Mucosa of rectum (tissue), 2 donors: ENCODE results near the gene NOTCH2.

Experiments
- H3K27ac ChIP-seq, 2 donors: one replicate each; pipeline ENCODE4 v1.7.0; 2013; ENCODE audit warnings: inconsistent platforms in 2 of 2, low read depth in 2 of 2, low read length in 2 of 2
- H3K27me3 ChIP-seq, 2 donors: one replicate each; pipeline ENCODE4 v1.7.0; 2013; ENCODE audit warnings: low read length in 2 of 2; ENCODE audit not compliant: control insufficient read depth in 2 of 2, insufficient read depth in 2 of 2
- H3K36me3 ChIP-seq, 2 donors: one replicate each; pipeline ENCODE4 v1.7.0; 2013; ENCODE audit warnings: low read length in 2 of 2; ENCODE audit not compliant: control insufficient read depth in 2 of 2, insufficient read depth in 2 of 2
- H3K4me1 ChIP-seq, 2 donors: one replicate each; pipeline ENCODE4 v1.7.0; 2013; ENCODE audit warnings: low read length in 2 of 2, mild to moderate bottlenecking in 1 of 2; ENCODE audit not compliant: control insufficient read depth in 2 of 2, insufficient read depth in 2 of 2
- H3K4me3 ChIP-seq, 2 donors: one replicate each; pipeline ENCODE4 v1.7.0; 2013; ENCODE audit warnings: low read length in 2 of 2
- H3K9ac ChIP-seq, 2 donors: one replicate each; pipeline ENCODE4 v1.7.0; 2013; ENCODE audit warnings: low read length in 2 of 2, low read depth in 1 of 2, mild to moderate bottlenecking in 1 of 2
- H3K9me3 ChIP-seq, 2 donors: one replicate each; pipeline ENCODE4 v1.7.0; 2013; ENCODE audit warnings: low read length in 2 of 2; ENCODE audit not compliant: control insufficient read depth in 2 of 2
- donor health status: healthy.
- donor health status: Normal muscosa, but diverticular disease.

The NOTCH2 gene

DNA sequence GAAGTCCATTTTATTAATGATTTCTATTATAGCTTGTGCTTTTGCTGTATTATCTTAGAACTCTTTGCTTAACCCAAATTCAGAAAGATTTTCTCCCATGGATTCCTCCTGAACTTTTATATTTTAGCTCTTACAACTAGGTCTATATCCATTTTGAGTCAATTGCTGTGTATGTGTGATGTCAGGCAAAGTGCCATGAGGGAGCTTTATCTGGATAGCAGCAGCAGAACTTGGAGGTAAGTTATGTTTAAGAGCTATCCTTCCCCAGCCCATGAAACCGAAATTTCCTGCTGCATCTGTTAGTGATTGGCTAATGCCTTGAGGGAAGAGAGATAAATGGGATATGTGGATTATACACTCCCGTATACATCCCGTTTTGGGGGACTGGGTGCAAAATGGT lies 203.0 kb downstream of the NOTCH2 start:
- Histone ChIP-seq H3K9me3 (no peaks in the 10 kb centered on the region), H3K27ac (no peak overlapping the region), H3K4me3 (no peak overlapping the region), H3K27me3 (no peaks in the 10 kb centered on the region), H3K9ac (no peak overlapping the region), H3K4me1 (peaks cover 2 to 3% of the 10 kb centered on the region in 2 donors), H3K36me3 (no peaks in the 10 kb centered on the region)

DNA sequence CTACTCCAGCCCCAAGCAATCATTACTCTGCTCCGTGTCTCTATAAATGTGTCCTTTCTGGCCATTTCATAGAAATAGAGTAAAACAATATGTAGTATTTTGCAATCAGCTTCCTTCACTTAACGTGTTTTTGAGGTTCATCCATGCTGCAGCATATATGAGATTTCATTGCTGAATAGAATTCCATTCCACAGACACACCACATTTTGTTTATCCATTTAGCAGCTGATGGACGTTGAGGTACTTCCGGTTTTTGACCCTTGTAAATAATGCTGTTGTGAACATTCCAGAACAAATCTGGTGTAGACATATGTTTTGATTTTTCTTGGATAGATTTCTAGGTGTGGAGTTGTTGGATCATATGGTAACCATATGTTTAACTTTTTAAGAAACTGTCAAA lies 203.8 kb downstream of the NOTCH2 start:
- no peak overlapping the region for H3K27ac ChIP-seq
- H3K4me3 ChIP-seq, result no peak overlapping the region
- H3K27me3 ChIP-seq, result no peaks in the 10 kb centered on the region
- H3K9ac ChIP-seq, result no peak overlapping the region
- H3K9me3 ChIP-seq, result no peaks in the 10 kb centered on the region
- H3K36me3 ChIP-seq, result no peaks in the 10 kb centered on the region
- no peaks in the 10 kb centered on the region for H3K4me1 ChIP-seq

DNA sequence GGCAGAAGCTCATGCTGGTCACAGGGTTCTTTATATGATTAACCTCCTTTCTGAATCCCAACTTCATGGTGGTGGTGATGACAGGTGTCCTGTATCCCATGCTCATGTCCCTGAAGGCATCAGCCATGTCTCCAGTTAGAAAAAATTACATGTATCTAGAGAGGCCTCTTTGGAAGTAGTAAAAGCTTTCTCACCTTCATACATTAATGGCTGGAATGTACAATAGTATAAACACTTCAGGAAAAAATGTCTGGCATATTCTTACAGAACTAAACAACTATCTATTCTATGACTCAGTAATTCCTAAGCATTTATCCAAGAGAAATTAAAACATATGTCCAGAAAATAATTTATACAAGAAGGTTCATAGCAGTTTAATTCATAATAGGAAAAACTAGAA lies 207.2 kb downstream of the NOTCH2 start:
- H3K9me3 ChIP-seq, result no peaks in the 10 kb centered on the region
- H3K36me3 ChIP-seq, result no peaks in the 10 kb centered on the region
- no peak overlapping the region for H3K4me3 ChIP-seq
- H3K27ac ChIP-seq, result no peak overlapping the region
- H3K27me3 ChIP-seq, result no peaks in the 10 kb centered on the region
- H3K9ac ChIP-seq, result no peak overlapping the region
- H3K4me1 ChIP-seq, result peaks cover 2% of the 10 kb centered on the region in 2 donors
